Measurements from ENCODE around the gene RNF125.

- TF ChIP-seq ZNF274 (IDR thresholded peaks at IDR 0.05; ENCODE audit: low read depth, low read length) (no peak), YY1 (IDR thresholded peaks at IDR 0.05; ENCODE audit: insufficient read depth, insufficient read length) (no peak)
These were observed 3.3 kb downstream of the RNF125 start for GRCh38 chr18:32021756-32022564.

Measured in NT2/D1 (cell line).